Adrenal gland (tissue), 12 donors: ENCODE data around the gene DNAH9. TPM values are rescaled to one million over a fixed set of nuclear protein-coding genes. Genes with fewer than 3 reads are reported as not detected.

Experiments
- DNase-seq, 7 donors: peaks; one replicate each; pipeline ENCODE4 v3.0.0-alpha.2; 2019 to 2020
- H3K27ac ChIP-seq, 5 donors: fragments of 200-600 bp; sonication (generic) in 4 of 5; 1 replicate in 3 of 5; 2 replicates in 2 of 5; pipeline versions ENCODE4 v1.5.1 to v1.8.0; 2016 to 2020; ENCODE audit warnings: mild to moderate bottlenecking in 1 of 5
- H3K27me3 ChIP-seq: fragments of 200-600 bp; 2 replicates; pipeline ENCODE4 v1.8.0; 2021
- H3K36me3 ChIP-seq, 2 donors: fragments of 200-600 bp; replicated peaks in 1 of 2; 1 replicate in 1 of 2; 2 replicates in 1 of 2; pipeline versions ENCODE4 v1.5.1 to v1.8.0; 2018 to 2022
- H3K4me1 ChIP-seq, 2 donors: fragments of 200-600 bp; replicated peaks in 1 of 2; 1 replicate in 1 of 2; 2 replicates in 1 of 2; pipeline versions ENCODE4 v1.5.1 to v1.8.0; 2018 to 2021
- H3K4me3 ChIP-seq, 4 donors: fragments of 200-600 bp; sonication (generic) in 3 of 4; one replicate each; pipeline ENCODE4 v1.5.1; 2016 to 2018
- H3K9me3 ChIP-seq, 3 donors: fragments of 200-600 bp; sonication (generic) in 1 of 3; replicated peaks in 1 of 3; 1 replicate in 2 of 3; 2 replicates in 1 of 3; pipeline versions ENCODE4 v1.5.1 to v1.8.0; 2016 to 2021
- POLR2A ChIP-seq, 2 donors: fragments of 450-650 bp; IDR thresholded peaks; one replicate each; pipeline ENCODE4 v1.6.1; 2017; ENCODE audit warnings: antibody characterized with exemption in 2 of 2, mild to moderate bottlenecking in 2 of 2, moderate library complexity in 1 of 2
- WGBS, 4 donors: extraction: QIAGEN DNeasy Blood & Tissue Kit in 2 of 4; methylation state at CpG; one replicate each; pipeline versions ENCODE4 v1.1.5 to v1.1.7; 2013 to 2017; 5-methylcytosine and 5-hydroxymethylcytosine counted together
- intact Hi-C, 2 donors: fragments of 100-400 bp; cut with DNase I; formaldehyde crosslinking; loops; one replicate each; pipeline versions ENCODE4 v1.14.1 to v1.15.0; 2022 to 2023
- polyA plus RNA-seq, 3 donors: library from polyadenylated mRNA; stranded (reverse); fragments of 200-250 nt in 2 of 3; fragments of 350-450 nt in 1 of 3; fragmentation: Illumina TruSeq in 1 of 3; extraction: RNeasy Lipid Tissue Mini Kit (QIAGEN cat#74804) in 1 of 3; gene quantifications; one replicate each; pipeline ENCODE4 v1.2.3, GENCODE V29; 2013 to 2014
- total RNA-seq, 9 donors: library from RNA; depleted of rRNA in 4 of 9; stranded (reverse); fragments of >200 nt in 4 of 9; fragments of 120-200 nt in 1 of 9; fragmentation: NEBNext Ultra II Directional in 1 of 9; extraction: Animal tissue kit (Norgen Biotek cat#: 25700) in 1 of 9; gene quantifications; one replicate each; pipeline versions ENCODE4 v1.1.0 to v1.2.4, GENCODE V29; 2013 to 2023
- TF ChIP-seq, protein P1 (sequence below), 6 experiments: fragments of 450-650 bp in 4 of 6; fragments of 200-600 bp in 2 of 6; sonication (generic) in 1 of 6; IDR thresholded peaks; 1 replicate in 5 of 6; 2 replicates in 1 of 6; pipeline versions ENCODE4 v1.5.1 to v1.8.0; 2016 to 2021; ENCODE audit warnings: antibody characterized with exemption in 6 of 6, mild to moderate bottlenecking in 2 of 6, moderate library complexity in 1 of 6
- donor health status: healthy with polysubstance abuse.
- donor health status: Bipolar disorder and iron deficiency.
- donor health status: DM: yes; HTN: yes; CAD: no.
- donor health status: DM: no; HTN: no; CAD: no.
- donor health status: DM: no; HTN: no; CAD: no.
- donor health status: DM: yes; HTN: yes; CAD: no.

The DNAH9 gene
- total and polyA plus RNA-seq, 12 donors, result 0.28 to 3.5 (median 1.2) TPM

DNA sequence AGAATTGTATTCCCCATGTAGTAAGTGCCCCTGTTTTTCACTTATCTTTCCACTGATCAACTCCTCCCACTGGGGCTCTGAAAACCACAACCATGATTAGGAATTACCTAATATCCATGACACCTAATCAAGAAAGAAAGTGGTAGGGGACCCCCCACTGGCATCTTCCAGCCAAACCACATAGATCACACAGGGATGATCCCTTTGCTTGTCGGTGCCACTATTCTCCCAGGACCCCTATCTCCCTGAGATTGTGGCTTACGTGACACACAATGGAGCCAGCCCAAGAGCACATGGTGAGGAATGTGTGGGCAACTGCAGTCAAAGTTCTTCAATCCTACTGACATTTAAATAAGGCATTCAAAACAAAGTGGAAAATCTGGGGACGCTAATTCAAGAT lies 17.6 kb upstream of the DNAH9 start:
- no peak overlapping the region for H3K4me3 ChIP-seq
- no peak for DNase-seq
- H3K4me1 ChIP-seq, result no peaks in the 10 kb centered on the region
- no peaks in the 10 kb centered on the region for H3K36me3 ChIP-seq
- no peaks in the 10 kb centered on the region for H3K27me3 ChIP-seq
- WGBS, 4 donors, result 87 to 93% (median 88%) methylated on average over 3 of the region's 3 CpGs
- H3K9me3 ChIP-seq, result no peaks in the 10 kb centered on the region
- intact Hi-C loops, result no loop called here
- no peak overlapping the region for H3K27ac ChIP-seq
- TF ChIP-seq, protein P1, sequence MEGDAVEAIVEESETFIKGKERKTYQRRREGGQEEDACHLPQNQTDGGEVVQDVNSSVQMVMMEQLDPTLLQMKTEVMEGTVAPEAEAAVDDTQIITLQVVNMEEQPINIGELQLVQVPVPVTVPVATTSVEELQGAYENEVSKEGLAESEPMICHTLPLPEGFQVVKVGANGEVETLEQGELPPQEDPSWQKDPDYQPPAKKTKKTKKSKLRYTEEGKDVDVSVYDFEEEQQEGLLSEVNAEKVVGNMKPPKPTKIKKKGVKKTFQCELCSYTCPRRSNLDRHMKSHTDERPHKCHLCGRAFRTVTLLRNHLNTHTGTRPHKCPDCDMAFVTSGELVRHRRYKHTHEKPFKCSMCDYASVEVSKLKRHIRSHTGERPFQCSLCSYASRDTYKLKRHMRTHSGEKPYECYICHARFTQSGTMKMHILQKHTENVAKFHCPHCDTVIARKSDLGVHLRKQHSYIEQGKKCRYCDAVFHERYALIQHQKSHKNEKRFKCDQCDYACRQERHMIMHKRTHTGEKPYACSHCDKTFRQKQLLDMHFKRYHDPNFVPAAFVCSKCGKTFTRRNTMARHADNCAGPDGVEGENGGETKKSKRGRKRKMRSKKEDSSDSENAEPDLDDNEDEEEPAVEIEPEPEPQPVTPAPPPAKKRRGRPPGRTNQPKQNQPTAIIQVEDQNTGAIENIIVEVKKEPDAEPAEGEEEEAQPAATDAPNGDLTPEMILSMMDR (IDR thresholded peaks at IDR 0.05), result no peak
- TF ChIP-seq POLR2A (IDR thresholded peaks at IDR 0.05), result no peak

DNA sequence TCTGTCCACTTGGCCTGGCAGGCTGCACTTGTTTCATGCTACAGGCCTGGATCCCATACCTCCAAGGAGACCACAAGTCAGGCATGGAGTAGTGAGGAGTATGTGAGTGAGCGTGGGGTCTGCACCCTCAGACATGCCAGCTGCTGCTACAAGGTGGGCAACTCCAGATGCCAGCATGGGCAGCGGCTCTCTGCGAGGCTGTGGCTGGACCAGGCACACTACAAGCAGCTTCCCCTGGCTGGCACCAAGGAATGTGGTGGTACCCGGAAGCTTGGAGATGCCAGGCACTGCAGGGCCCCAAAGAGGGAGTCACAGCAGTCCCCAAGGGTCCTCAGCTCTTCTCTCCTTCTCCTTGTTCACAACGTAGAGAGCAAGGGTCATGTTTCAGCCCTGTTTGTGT lies 16.1 kb upstream of the DNAH9 start:
- H3K36me3 ChIP-seq, result no peaks in the 10 kb centered on the region
- WGBS, 4 donors, result 88 to 91% (median 90%) methylated on average over 5 of the region's 5 CpGs; no CpG with 5 or more reads in 1 of the 4 donors
- no peak for DNase-seq
- H3K4me3 ChIP-seq, result no peak overlapping the region
- intact Hi-C loops, result no loop called here
- no peaks in the 10 kb centered on the region for H3K9me3 ChIP-seq
- H3K27ac ChIP-seq, result no peak overlapping the region
- no peaks in the 10 kb centered on the region for H3K4me1 ChIP-seq
- no peaks in the 10 kb centered on the region for H3K27me3 ChIP-seq
- TF ChIP-seq, protein P1 (IDR thresholded peaks at IDR 0.05), result no peak
- TF ChIP-seq POLR2A (IDR thresholded peaks at IDR 0.05), result no peak

DNA sequence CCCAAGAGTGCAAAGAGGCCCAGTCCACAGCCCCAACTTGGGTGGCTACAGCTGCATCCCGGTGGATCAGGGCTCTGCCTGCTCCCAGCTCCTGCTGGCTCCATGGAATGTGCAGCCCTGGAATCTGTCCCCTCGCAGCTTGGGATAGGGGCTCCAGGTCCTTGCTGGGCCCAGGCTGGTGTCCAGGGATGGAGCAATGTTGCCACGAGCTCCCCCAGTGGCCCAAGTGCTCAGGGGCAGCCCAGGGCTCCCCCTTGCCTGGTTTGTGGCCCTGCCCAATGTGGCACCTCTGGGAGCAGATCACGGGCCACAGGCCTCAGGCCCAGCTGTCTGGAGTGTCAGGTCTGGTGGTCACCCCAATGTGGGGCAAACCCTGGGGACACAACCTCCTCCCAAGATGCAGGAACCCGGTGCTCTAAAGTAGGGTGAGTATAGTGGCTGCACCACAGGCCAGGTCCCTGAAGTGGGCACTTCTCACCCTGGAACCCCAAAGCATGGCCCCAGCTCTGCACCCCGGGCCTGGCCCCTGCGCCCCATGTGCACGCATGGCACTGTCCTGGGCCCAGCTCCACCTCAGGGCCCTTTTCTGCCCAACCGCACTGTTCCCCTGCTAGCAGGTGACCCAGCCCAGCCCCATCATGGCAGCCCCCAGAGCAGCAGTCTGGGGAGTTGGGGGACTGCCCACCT lies 14.8 kb upstream of the DNAH9 start:
- no peak for DNase-seq
- no peaks in the 10 kb centered on the region for H3K4me1 ChIP-seq
- intact Hi-C loops, result no loop called here
- 76 to 86% methylated on average over 9 of the region's 9 CpGs; no CpG with 5 or more reads in 2 of the 4 donors for WGBS, 4 donors
- H3K36me3 ChIP-seq, result no peaks in the 10 kb centered on the region
- no peaks in the 10 kb centered on the region for H3K9me3 ChIP-seq
- H3K27me3 ChIP-seq, result no peaks in the 10 kb centered on the region
- H3K27ac ChIP-seq, result no peak overlapping the region
- no peak overlapping the region for H3K4me3 ChIP-seq
- TF ChIP-seq, protein P1 (IDR thresholded peaks at IDR 0.05), result no peak
- TF ChIP-seq POLR2A (IDR thresholded peaks at IDR 0.05), result no peak

DNA sequence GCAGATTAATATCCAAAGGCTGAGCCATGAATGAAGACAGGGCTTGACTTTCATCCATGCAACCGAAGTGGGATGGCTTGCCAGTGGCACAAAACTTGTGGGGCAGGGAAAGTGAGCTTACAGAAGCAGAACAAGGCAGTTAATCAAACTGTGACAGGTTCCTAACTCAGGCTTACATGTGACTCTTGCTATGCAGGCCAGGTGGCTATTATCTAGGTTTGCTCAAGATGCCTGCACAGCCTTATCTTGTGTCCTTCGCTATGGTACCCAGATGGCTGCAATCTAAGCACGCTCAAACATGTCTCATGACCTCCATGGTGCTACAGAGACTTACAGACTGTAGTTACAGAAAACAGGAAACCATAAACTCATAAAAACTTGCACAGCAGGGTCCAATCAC lies 8.6 kb upstream of the DNAH9 start:
- 70 to 81% (median 74%) methylated on average over 3 of the region's 3 CpGs for WGBS, 4 donors
- DNase-seq, result no peak
- Histone ChIP-seq H3K9me3 (no peaks in the 10 kb centered on the region), H3K27me3 (no peaks in the 10 kb centered on the region), H3K27ac (no peak overlapping the region), H3K4me1 (no peaks in the 10 kb centered on the region), H3K36me3 (no peaks in the 10 kb centered on the region), H3K4me3 (no peak overlapping the region)
- intact Hi-C loops, result no loop called here
- TF ChIP-seq, protein P1 (IDR thresholded peaks at IDR 0.05), result no peak
- TF ChIP-seq POLR2A (IDR thresholded peaks at IDR 0.05), result no peak
